ENCODE measurements around the gene SLC24A3.

GRCh38 chr20:19560881-19561480, 348.5 kb downstream of the SLC24A3 start:
- TF ChIP-seq, protein P1, sequence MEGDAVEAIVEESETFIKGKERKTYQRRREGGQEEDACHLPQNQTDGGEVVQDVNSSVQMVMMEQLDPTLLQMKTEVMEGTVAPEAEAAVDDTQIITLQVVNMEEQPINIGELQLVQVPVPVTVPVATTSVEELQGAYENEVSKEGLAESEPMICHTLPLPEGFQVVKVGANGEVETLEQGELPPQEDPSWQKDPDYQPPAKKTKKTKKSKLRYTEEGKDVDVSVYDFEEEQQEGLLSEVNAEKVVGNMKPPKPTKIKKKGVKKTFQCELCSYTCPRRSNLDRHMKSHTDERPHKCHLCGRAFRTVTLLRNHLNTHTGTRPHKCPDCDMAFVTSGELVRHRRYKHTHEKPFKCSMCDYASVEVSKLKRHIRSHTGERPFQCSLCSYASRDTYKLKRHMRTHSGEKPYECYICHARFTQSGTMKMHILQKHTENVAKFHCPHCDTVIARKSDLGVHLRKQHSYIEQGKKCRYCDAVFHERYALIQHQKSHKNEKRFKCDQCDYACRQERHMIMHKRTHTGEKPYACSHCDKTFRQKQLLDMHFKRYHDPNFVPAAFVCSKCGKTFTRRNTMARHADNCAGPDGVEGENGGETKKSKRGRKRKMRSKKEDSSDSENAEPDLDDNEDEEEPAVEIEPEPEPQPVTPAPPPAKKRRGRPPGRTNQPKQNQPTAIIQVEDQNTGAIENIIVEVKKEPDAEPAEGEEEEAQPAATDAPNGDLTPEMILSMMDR (IDR thresholded peaks at IDR 0.05) = no peak
- TF ChIP-seq POLR2A (IDR thresholded peaks at IDR 0.05) = no peak

Measured in heart left ventricle (tissue), 13 donors.